ENCODE data around the gene CAMSAP1. TPM values are rescaled to one million over a fixed set of nuclear protein-coding genes. Genes with fewer than 3 reads are reported as not detected.

The CAMSAP1 gene
- polyA plus RNA-seq, 3 donors: 0.71 to 9.0 (median 0.75) TPM

- Histone ChIP-seq H3K27me3 (ENCODE audit: control insufficient read depth in 2 of 2, insufficient read depth in 2 of 2, low read length in 2 of 2) (no peaks in the 10 kb centered on the region), H3K4me1 (ENCODE audit: control insufficient read depth in 1 of 2, insufficient read depth in 2 of 2, low read length in 2 of 2) (no peaks in the 10 kb centered on the region), H3K27ac (ENCODE audit: low read depth in 1 of 2, low read length in 2 of 2) (no peak overlapping the region), H2AFZ (ENCODE audit: insufficient read depth, low read depth, low read length, poor library complexity, severe bottlenecking) (no peak overlapping the region), H3K9me3 (replicated peaks in 1 of 2; ENCODE audit: control insufficient read depth in 1 of 2, insufficient read depth in 1 of 2, low read length in 2 of 2) (no peaks in the 10 kb centered on the region), H4K20me1 (ENCODE audit: insufficient read depth, low read length) (no peaks in the 10 kb centered on the region), H3K4me3 (replicated peaks in 1 of 3; ENCODE audit: low read depth in 2 of 3, low read length in 3 of 3) (no peak overlapping the region), H3K79me2 (ENCODE audit: insufficient read depth, low read length) (no peaks in the 10 kb centered on the region), H3K4me2 (replicated peaks; ENCODE audit: extremely low read depth, low read length, poor library complexity, severe bottlenecking) (no peak overlapping the region), H3K36me3 (replicated peaks in 1 of 2; ENCODE audit: control insufficient read depth in 1 of 2, insufficient read depth in 2 of 2, low read length in 2 of 2) (no peaks in the 10 kb centered on the region), H3K9ac (ENCODE audit: insufficient read depth, low read length, poor library complexity, severe bottlenecking) (no peak overlapping the region)
- Mint-ChIP-seq H3K27ac (no peak overlapping the region), H3K4me1 (no peaks in the 10 kb centered on the region), H3K36me3 (no peaks in the 10 kb centered on the region), H3K9me3 (peaks cover 0 to 5% (median under 1%) of the 10 kb centered on the region in 7 donors), H3K4me3 (no peak overlapping the region), H3K27me3 (ENCODE audit: low read depth in 3 of 3) (peaks cover 0 to 1% (median 1%) of the 10 kb centered on the region in 3 donors)
- intact Hi-C loops (cut with micrococcal nuclease): no loop called here
- DNase-seq: no peak
- 89% methylated on average over 14 of the region's 15 CpGs for WGBS (ENCODE audit: insufficient coverage)
- TF ChIP-seq CTCF (IDR thresholded peaks at IDR 0.05): no peak
Measured at GRCh38 chr9:135774239-135774747, 133.1 kb downstream of the CAMSAP1 start.

GRCh38 chr9:135773530-135774238 lies 133.7 kb downstream of the CAMSAP1 start:
- peaks cover 0 to 1% (median 0%) of the 10 kb centered on the region in 3 donors for H3K27me3 Mint-ChIP-seq (ENCODE audit: low read depth in 3 of 3)
- intact Hi-C loops (cut with micrococcal nuclease): no loop called here
- H3K9me3 ChIP-seq (replicated peaks in 1 of 2; ENCODE audit: control insufficient read depth in 1 of 2, insufficient read depth in 1 of 2, low read length in 2 of 2): no peaks in the 10 kb centered on the region
- no peaks in the 10 kb centered on the region for H3K36me3 ChIP-seq (replicated peaks in 1 of 2; ENCODE audit: control insufficient read depth in 1 of 2, insufficient read depth in 2 of 2, low read length in 2 of 2)
- TF ChIP-seq CTCF (IDR thresholded peaks at IDR 0.05): no peak
- no peak for DNase-seq
- no peak overlapping the region for H3K4me3 ChIP-seq (replicated peaks in 1 of 3; ENCODE audit: low read depth in 2 of 3, low read length in 3 of 3)
- H2AFZ ChIP-seq (ENCODE audit: insufficient read depth, low read depth, low read length, poor library complexity, severe bottlenecking): no peak overlapping the region
- peaks cover 0 to 11% (median 6%) of the 10 kb centered on the region in 7 donors for H3K9me3 Mint-ChIP-seq
- H4K20me1 ChIP-seq (ENCODE audit: insufficient read depth, low read length): no peaks in the 10 kb centered on the region
- WGBS (ENCODE audit: insufficient coverage): 85% methylated on average over 10 of the region's 11 CpGs
- H3K4me1 Mint-ChIP-seq: no peaks in the 10 kb centered on the region
- H3K4me1 ChIP-seq (ENCODE audit: control insufficient read depth in 1 of 2, insufficient read depth in 2 of 2, low read length in 2 of 2): no peaks in the 10 kb centered on the region
- no peaks in the 10 kb centered on the region for H3K27me3 ChIP-seq (ENCODE audit: control insufficient read depth in 2 of 2, insufficient read depth in 2 of 2, low read length in 2 of 2)
- no peak overlapping the region for H3K27ac Mint-ChIP-seq
- no peaks in the 10 kb centered on the region for H3K79me2 ChIP-seq (ENCODE audit: insufficient read depth, low read length)
- no peak overlapping the region for H3K4me3 Mint-ChIP-seq
- H3K4me2 ChIP-seq (replicated peaks; ENCODE audit: extremely low read depth, low read length, poor library complexity, severe bottlenecking): no peak overlapping the region
- H3K9ac ChIP-seq (ENCODE audit: insufficient read depth, low read length, poor library complexity, severe bottlenecking): no peak overlapping the region
- H3K27ac ChIP-seq (ENCODE audit: low read depth in 1 of 2, low read length in 2 of 2): no peak overlapping the region
- no peaks in the 10 kb centered on the region for H3K36me3 Mint-ChIP-seq

Measured in CD14-positive monocyte (primary cell).